ENCODE results near the gene PACRG. TPM values are rescaled to one million over a fixed set of nuclear protein-coding genes. Genes with fewer than 3 reads are reported as not detected.

Gene PACRG
- total RNA-seq, 1 experiment from 2014 or later = 0.59 TPM

DNA sequence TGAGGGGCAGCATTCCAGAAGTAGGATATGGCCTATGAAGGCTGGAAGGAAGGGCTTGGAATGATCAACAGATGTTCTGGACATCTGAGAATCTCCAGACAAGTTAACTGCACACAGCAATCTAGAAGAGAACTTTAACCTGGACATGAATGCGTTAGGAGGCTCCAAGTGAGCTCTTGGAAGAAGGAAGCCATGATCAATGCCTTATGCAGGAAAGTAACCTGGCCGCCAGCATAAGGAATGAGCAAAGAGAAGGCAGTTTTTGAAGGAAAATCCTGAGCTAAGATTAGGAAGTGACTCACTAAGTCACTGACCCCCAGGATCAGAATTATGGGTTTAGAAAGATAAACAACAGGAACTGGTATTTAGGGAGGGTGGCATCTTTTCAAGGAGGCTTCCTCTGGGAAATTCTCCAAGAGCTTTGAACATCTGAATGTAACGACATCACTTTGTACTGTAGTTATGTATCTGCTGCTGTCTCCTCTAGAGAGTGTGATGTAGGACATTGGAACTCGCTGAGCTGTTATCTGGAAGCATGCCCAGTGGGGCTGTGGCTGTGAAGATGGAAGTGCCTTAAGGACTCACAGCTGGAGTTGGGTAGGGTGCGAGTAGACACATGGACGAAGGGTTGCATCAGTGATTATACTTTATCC, 236.8 kb downstream of the PACRG start:
- no peaks in the 10 kb centered on the region for H3K4me1 ChIP-seq (ENCODE audit: control insufficient read depth, insufficient read depth, low read length)
- ATAC-seq (peak; percentile 58; the same call in 1 of the 2 replicates), DNase-seq (ENCODE audit: low read depth, low spot score) (no peak)
- no peaks in the 10 kb centered on the region for H3K36me3 ChIP-seq (ENCODE audit: control insufficient read depth, insufficient read depth, low read length)
- CTCF ChIA-PET = no interaction called here
- no peaks in the 10 kb centered on the region for H3K27me3 ChIP-seq (ENCODE audit: control insufficient read depth, insufficient read depth, low read length)
- in situ Hi-C loops (cut with HindIII; ENCODE audit: low pct_unique_long_range_greater_than_20kb, low sequenced_read_pairs) = no loop called here
- H3K4me3 ChIP-seq (ENCODE audit: low read depth in 2 of 2, low read length in 2 of 2) = no peak overlapping the region
- intact Hi-C loops (cut with micrococcal nuclease; ENCODE audit: unreplicated experiment) = no loop called here
- no peak overlapping the region for H3K27ac ChIP-seq (ENCODE audit: low read length)
- no TSS peak for BruUV-seq (replicated peaks)
- H3K9me3 ChIP-seq (ENCODE audit: control insufficient read depth, insufficient read depth, low read depth, low read length) = no peaks in the 10 kb centered on the region
- TF ChIP-seq, protein P1, sequence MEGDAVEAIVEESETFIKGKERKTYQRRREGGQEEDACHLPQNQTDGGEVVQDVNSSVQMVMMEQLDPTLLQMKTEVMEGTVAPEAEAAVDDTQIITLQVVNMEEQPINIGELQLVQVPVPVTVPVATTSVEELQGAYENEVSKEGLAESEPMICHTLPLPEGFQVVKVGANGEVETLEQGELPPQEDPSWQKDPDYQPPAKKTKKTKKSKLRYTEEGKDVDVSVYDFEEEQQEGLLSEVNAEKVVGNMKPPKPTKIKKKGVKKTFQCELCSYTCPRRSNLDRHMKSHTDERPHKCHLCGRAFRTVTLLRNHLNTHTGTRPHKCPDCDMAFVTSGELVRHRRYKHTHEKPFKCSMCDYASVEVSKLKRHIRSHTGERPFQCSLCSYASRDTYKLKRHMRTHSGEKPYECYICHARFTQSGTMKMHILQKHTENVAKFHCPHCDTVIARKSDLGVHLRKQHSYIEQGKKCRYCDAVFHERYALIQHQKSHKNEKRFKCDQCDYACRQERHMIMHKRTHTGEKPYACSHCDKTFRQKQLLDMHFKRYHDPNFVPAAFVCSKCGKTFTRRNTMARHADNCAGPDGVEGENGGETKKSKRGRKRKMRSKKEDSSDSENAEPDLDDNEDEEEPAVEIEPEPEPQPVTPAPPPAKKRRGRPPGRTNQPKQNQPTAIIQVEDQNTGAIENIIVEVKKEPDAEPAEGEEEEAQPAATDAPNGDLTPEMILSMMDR (IDR thresholded peaks at IDR 0.05) = no peak
- TF ChIP-seq SIN3A (IDR thresholded peaks at IDR 0.05; ENCODE audit: borderline replicate concordance, insufficient read depth, low read depth, low read length) (no peak), TCF7L2 (IDR thresholded peaks at IDR 0.05; ENCODE audit: low read depth, low read length) (no peak), POLR2AphosphoS5 (IDR thresholded peaks at IDR 0.05; ENCODE audit: low read depth, low read length) (no peak)
- TF ChIP-seq, protein P2, sequence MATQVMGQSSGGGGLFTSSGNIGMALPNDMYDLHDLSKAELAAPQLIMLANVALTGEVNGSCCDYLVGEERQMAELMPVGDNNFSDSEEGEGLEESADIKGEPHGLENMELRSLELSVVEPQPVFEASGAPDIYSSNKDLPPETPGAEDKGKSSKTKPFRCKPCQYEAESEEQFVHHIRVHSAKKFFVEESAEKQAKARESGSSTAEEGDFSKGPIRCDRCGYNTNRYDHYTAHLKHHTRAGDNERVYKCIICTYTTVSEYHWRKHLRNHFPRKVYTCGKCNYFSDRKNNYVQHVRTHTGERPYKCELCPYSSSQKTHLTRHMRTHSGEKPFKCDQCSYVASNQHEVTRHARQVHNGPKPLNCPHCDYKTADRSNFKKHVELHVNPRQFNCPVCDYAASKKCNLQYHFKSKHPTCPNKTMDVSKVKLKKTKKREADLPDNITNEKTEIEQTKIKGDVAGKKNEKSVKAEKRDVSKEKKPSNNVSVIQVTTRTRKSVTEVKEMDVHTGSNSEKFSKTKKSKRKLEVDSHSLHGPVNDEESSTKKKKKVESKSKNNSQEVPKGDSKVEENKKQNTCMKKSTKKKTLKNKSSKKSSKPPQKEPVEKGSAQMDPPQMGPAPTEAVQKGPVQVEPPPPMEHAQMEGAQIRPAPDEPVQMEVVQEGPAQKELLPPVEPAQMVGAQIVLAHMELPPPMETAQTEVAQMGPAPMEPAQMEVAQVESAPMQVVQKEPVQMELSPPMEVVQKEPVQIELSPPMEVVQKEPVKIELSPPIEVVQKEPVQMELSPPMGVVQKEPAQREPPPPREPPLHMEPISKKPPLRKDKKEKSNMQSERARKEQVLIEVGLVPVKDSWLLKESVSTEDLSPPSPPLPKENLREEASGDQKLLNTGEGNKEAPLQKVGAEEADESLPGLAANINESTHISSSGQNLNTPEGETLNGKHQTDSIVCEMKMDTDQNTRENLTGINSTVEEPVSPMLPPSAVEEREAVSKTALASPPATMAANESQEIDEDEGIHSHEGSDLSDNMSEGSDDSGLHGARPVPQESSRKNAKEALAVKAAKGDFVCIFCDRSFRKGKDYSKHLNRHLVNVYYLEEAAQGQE (IDR thresholded peaks at IDR 0.05; ENCODE audit: insufficient read depth in 1 of 2, low read depth in 2 of 2, low read length in 1 of 2) = no peak
- POLR2A ChIA-PET = no interaction called here

DNA sequence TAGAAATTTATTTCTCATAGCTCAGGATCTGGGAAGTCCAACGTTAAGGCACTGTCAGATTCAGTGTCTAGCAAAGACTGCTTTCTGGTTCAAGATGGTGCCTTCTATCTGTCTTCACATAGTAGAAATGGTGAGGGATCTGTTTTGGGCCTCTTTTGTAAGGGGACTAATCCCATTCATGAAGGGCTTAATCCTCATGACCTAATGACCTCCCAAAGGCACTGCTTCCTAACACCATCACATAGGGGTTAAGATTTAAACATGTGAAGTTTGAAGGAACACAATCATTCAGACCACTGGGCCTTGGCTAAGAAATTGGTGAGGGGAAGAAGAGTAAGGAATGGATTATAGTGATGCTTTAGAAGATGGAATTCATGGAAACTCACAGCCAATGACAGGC, 237.6 kb downstream of the PACRG start:
- TF ChIP-seq SIN3A (IDR thresholded peaks at IDR 0.05; ENCODE audit: borderline replicate concordance, insufficient read depth, low read depth, low read length) = no peak
- no peak for TF ChIP-seq TCF7L2 (IDR thresholded peaks at IDR 0.05; ENCODE audit: low read depth, low read length)
- TF ChIP-seq, protein P2 (IDR thresholded peaks at IDR 0.05; ENCODE audit: insufficient read depth in 1 of 2, low read depth in 2 of 2, low read length in 1 of 2) = no peak
- TF ChIP-seq, protein P1 (IDR thresholded peaks at IDR 0.05) = no peak
- TF ChIP-seq POLR2AphosphoS5 (IDR thresholded peaks at IDR 0.05; ENCODE audit: low read depth, low read length) = no peak
- H3K4me3 ChIP-seq (ENCODE audit: low read depth in 2 of 2, low read length in 2 of 2) = no peak overlapping the region
- DNase-seq (ENCODE audit: low read depth, low spot score) (no peak), ATAC-seq (no peak)
- intact Hi-C loops (cut with micrococcal nuclease; ENCODE audit: unreplicated experiment) (no loop called here), in situ Hi-C loops (cut with HindIII; ENCODE audit: low pct_unique_long_range_greater_than_20kb, low sequenced_read_pairs) (no loop called here)
- no peaks in the 10 kb centered on the region for H3K27me3 ChIP-seq (ENCODE audit: control insufficient read depth, insufficient read depth, low read length)
- H3K9me3 ChIP-seq (ENCODE audit: control insufficient read depth, insufficient read depth, low read depth, low read length) = no peaks in the 10 kb centered on the region
- H3K27ac ChIP-seq (ENCODE audit: low read length) = no peak overlapping the region
- POLR2A ChIA-PET = no interaction called here
- CTCF ChIA-PET = no interaction called here
- H3K4me1 ChIP-seq (ENCODE audit: control insufficient read depth, insufficient read depth, low read length) = no peaks in the 10 kb centered on the region
- no peaks in the 10 kb centered on the region for H3K36me3 ChIP-seq (ENCODE audit: control insufficient read depth, insufficient read depth, low read length)
- no TSS peak for BruUV-seq (replicated peaks)
